ENCODE data around the gene HRH2. TPM values are rescaled to one million over a fixed set of nuclear protein-coding genes. Genes with fewer than 3 reads are reported as not detected.

The HRH2 gene
- total RNA-seq, 1 experiment from 2014 or later = 9.3 TPM

- ChIA-PET CTCF (interaction anchor here (1.0 to 4.7 kb wide), 2 partner anchors 12 to 94 kb away, joined by 3 to 29 read pairs; no protein-coding TSS in a partner anchor), POLR2A (no interaction called here)
- ATAC-seq (no peak), DNase-seq (ENCODE audit: low spot score) (no peak)
- peaks cover 29% of the 10 kb centered on the region for H3K4me1 Mint-ChIP-seq
- H3K4me3 Mint-ChIP-seq = no peak overlapping the region
- TF ChIP-seq RELA (CRISPR knock-in tag; IDR thresholded peaks at IDR 0.05; ENCODE audit: borderline replicate concordance) = no peak
- no peak for TF ChIP-seq TEAD4 (CRISPR knock-in tag; IDR thresholded peaks at IDR 0.05)
- TF ChIP-seq TCF7 (CRISPR knock-in tag; IDR thresholded peaks at IDR 0.05; ENCODE audit: low read depth) = no peak
- no peak for TF ChIP-seq GABPB1 (CRISPR knock-in tag; IDR thresholded peaks at IDR 0.05)
- no peak for TF ChIP-seq ZNF512 (CRISPR knock-in tag; IDR thresholded peaks at IDR 0.05; ENCODE audit: borderline replicate concordance)
- TF ChIP-seq NR1H2 (CRISPR knock-in tag; IDR thresholded peaks at IDR 0.05) = no peak
- H3K9me3 Mint-ChIP-seq = peaks cover 23% of the 10 kb centered on the region
- peaks cover 5% of the 10 kb centered on the region for H3K27me3 Mint-ChIP-seq (ENCODE audit: low read depth)
- H3K36me3 Mint-ChIP-seq = peaks cover 19% of the 10 kb centered on the region
- H3K27ac Mint-ChIP-seq = no peak overlapping the region
These were observed 29.2 kb upstream of the HRH2 start for GRCh38 chr5:175628668-175629067.

- TF ChIP-seq GTF2I (CRISPR knock-in tag; conservative IDR thresholded peaks at IDR 0.05) = no peak
- ATAC-seq (no peak), DNase-seq (ENCODE audit: low spot score) (no peak)
- Mint-ChIP-seq H3K4me3 (no peak overlapping the region), H3K9me3 (peaks cover 22% of the 10 kb centered on the region), H3K36me3 (peaks cover 19% of the 10 kb centered on the region), H3K27ac (no peak overlapping the region), H3K4me1 (peaks cover 23% of the 10 kb centered on the region), H3K27me3 (ENCODE audit: low read depth) (peaks cover 4% of the 10 kb centered on the region; the same call in 1 of the 2 replicates)
- CTCF ChIA-PET = interaction anchor here (4.7 kb wide), 1 partner anchor 95 kb away, joined by 29 read pairs; no protein-coding TSS in a partner anchor
- POLR2A ChIA-PET = no interaction called here
These were observed 28.6 kb upstream of the HRH2 start for GRCh38 chr5:175629261-175629660.

GRCh38 chr5:175629793-175630192 is 28.1 kb upstream of the HRH2 start:
- peaks cover 19% of the 10 kb centered on the region for H3K36me3 Mint-ChIP-seq
- ChIA-PET POLR2A (no interaction called here), CTCF (no interaction called here)
- H3K4me3 Mint-ChIP-seq = no peak overlapping the region
- peaks cover 21% of the 10 kb centered on the region for H3K4me1 Mint-ChIP-seq
- DNase-seq (ENCODE audit: low spot score) (no peak), ATAC-seq (no peak)
- TF ChIP-seq SOX15 (CRISPR knock-in tag; IDR thresholded peaks at IDR 0.05) = no peak
- no peak for TF ChIP-seq GABPB1 (CRISPR knock-in tag; IDR thresholded peaks at IDR 0.05)
- TF ChIP-seq CREB1 (CRISPR knock-in tag; IDR thresholded peaks at IDR 0.05) = no peak
- TF ChIP-seq ZNF232 (CRISPR knock-in tag; IDR thresholded peaks at IDR 0.05) = no peak
- no peak for TF ChIP-seq ESRRA (CRISPR knock-in tag; IDR thresholded peaks at IDR 0.05; ENCODE audit: borderline replicate concordance)
- no peak for TF ChIP-seq ZNF219 (CRISPR knock-in tag; IDR thresholded peaks at IDR 0.05; ENCODE audit: borderline replicate concordance)
- no peak for TF ChIP-seq ELF4 (CRISPR knock-in tag; IDR thresholded peaks at IDR 0.05; ENCODE audit: low read depth)
- TF ChIP-seq NR1H2 (CRISPR knock-in tag; IDR thresholded peaks at IDR 0.05) = no peak
- TF ChIP-seq GRHL2 (CRISPR knock-in tag; IDR thresholded peaks at IDR 0.05; ENCODE audit: insufficient replicate concordance, severe bottlenecking) = no peak
- no peak for TF ChIP-seq ETV6 (CRISPR knock-in tag; IDR thresholded peaks at IDR 0.05)
- no peak for TF ChIP-seq NFATC4 (CRISPR knock-in tag; IDR thresholded peaks at IDR 0.05)
- TF ChIP-seq TEAD1 (CRISPR knock-in tag; IDR thresholded peaks at IDR 0.05) = no peak
- TF ChIP-seq MAX (CRISPR knock-in tag; IDR thresholded peaks at IDR 0.05) = no peak
- H3K27ac Mint-ChIP-seq = no peak overlapping the region
- H3K9me3 Mint-ChIP-seq = peaks cover 22% of the 10 kb centered on the region
- peaks cover 4% of the 10 kb centered on the region; the same call in 1 of the 2 replicates for H3K27me3 Mint-ChIP-seq (ENCODE audit: low read depth)

GRCh38 chr5:175635854-175636584 is 21.9 kb upstream of the HRH2 start:
- TF ChIP-seq OVOL2 (CRISPR knock-in tag; IDR thresholded peaks at IDR 0.05; ENCODE audit: borderline replicate concordance) (no peak), TP53 (CRISPR knock-in tag; IDR thresholded peaks at IDR 0.05) (no peak), GABPB1 (CRISPR knock-in tag; IDR thresholded peaks at IDR 0.05) (no peak)
- ATAC-seq = no peak
- H3K4me1 Mint-ChIP-seq = peaks cover 51% of the 10 kb centered on the region
- H3K27ac Mint-ChIP-seq = peak overlapping the region; percentile 6; the same call in 1 of the 2 replicates
- H3K36me3 Mint-ChIP-seq = peaks cover 4% of the 10 kb centered on the region; the same call in 1 of the 2 replicates
- CTCF ChIA-PET = interaction anchor here (0.6 to 3.7 kb wide), 3 partner anchors 102 to 133 kb away, joined by 3 to 38 read pairs (median 4); no protein-coding TSS in a partner anchor
- no peak for DNase-seq (ENCODE audit: low spot score)
- peaks cover 10% of the 10 kb centered on the region for H3K9me3 Mint-ChIP-seq
- POLR2A ChIA-PET = no interaction called here
- no peak overlapping the region for H3K4me3 Mint-ChIP-seq
- no peaks in the 10 kb centered on the region; the same call in 1 of the 2 replicates for H3K27me3 Mint-ChIP-seq (ENCODE audit: low read depth)

All from WTC11 (cell line).